Kidney glomerular epithelial cell (primary cell): ENCODE data around the gene RPP21.

Experiments
- DNase-seq: peaks from one replicate; lab custom pipeline; 2025; lab: John Stamatoyannopoulos, UW

Gene RPP21

DNA sequence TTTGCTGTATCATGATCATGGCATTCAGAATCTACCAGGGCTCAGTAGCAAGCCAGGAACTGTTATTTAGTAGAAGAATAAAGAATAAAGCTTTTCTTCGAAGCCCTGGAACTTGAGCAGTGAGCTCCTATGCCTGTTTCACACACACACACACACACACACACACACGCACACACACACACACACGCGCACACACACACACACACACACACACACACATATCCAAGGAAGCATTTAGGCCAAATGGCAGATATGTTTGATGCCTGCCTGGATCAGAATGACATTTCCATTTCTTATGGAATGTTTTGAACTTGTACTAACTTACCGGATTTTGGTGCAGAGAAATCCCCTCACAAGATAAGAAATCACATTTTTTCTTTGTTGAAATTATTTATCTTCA lies 35.5 kb downstream of the RPP21 start:
- DNase-seq: no peak

DNA sequence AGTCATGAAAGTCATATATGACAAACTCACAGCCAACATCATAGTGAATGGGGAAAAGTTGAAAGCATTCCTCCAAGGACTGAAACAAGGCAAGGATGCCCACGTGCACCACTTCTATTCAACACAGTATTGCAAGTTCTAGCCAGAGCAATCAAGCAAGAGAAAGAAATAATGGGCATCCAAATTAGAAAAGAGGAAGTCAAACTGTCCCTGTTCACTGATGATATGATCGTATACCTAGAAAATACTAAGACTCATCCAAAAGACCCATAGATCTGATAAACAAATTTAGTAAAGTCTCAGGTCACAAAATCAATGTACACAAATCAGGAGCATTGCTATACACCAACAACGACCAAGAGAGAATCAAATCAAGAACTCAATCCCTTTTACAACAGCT lies 41.2 kb downstream of the RPP21 start:
- no peak for DNase-seq

DNA sequence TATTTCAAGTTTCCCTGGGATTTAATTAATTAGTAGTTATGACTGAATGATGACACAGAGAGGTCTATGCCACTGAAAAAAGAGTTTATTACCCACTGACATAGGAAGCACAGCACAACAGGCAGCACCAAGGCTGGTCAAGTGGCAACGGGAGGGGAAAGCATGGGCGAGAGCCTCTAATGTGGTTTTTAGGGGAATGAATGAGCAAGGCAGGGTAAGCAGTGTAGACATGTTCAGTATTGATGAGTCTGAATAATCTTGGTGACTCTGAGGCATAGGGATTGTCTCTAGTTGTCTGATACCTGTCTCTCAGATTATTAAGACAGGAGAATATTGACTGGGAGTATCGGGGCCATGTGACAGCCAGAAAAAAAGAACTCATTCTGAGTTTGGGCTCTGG lies 46.3 kb downstream of the RPP21 start:
- no peak for DNase-seq

DNA sequence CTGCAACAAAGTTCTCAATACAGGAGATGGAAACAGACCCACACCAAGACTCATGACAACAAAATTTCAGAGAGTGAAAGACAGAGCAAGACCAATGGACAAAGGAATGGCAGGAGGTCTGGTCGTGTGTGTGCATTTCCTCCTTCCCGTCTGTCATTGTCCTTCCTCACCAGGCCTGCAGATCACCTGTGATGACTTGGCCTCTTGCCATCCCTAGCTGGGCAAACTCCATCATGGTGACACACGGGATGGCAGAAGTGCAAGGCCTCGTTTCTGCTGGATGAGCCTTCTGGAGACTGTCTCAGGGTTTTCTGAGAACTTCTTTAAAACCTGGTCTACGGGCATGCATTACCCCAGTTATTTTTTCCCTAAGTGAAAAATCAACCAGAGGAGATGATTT lies 49.2 kb downstream of the RPP21 start:
- DNase-seq: no peak
